ENCODE data around the gene NTRK2. TPM values are rescaled to one million over a fixed set of nuclear protein-coding genes. Genes with fewer than 3 reads are reported as not detected.

NTRK2 gene
- total RNA-seq, 4 donors from 2014 or later, result 2.6 to 8.5 (median 6.0) TPM

- no peaks in the 10 kb centered on the region for H3K27me3 ChIP-seq
- H3K4me1 ChIP-seq, result no peaks in the 10 kb centered on the region
- TF ChIP-seq CTCF (IDR thresholded peaks at IDR 0.05) (no peak), EP300 (IDR thresholded peaks at IDR 0.05) (no peak), POLR2A (IDR thresholded peaks at IDR 0.05) (no peak), POLR2AphosphoS5 (IDR thresholded peaks at IDR 0.05) (no peak)
- WGBS, 2 donors (ENCODE audit: low coverage in 1 of 2), result 75 to 93% methylated on average over 3 to 4 of the region's 4 CpGs
- H3K9me3 ChIP-seq, result no peaks in the 10 kb centered on the region
- H3K27ac ChIP-seq, result no peak overlapping the region
- no peak overlapping the region for H3K4me3 ChIP-seq
- ATAC-seq, result no peak
- H3K36me3 ChIP-seq, result no peaks in the 10 kb centered on the region
Measured at GRCh38 chr9:85054017-85054416, 384.5 kb downstream of the NTRK2 start.

GRCh38 chr9:85055506-85056202 lies 386.1 kb downstream of the NTRK2 start:
- Histone ChIP-seq H3K4me3 (no peak overlapping the region), H3K36me3 (no peaks in the 10 kb centered on the region), H3K27me3 (no peaks in the 10 kb centered on the region), H3K27ac (no peak overlapping the region), H3K9me3 (no peaks in the 10 kb centered on the region), H3K4me1 (no peaks in the 10 kb centered on the region)
- 70 to 88% methylated on average over 2 of the region's 2 CpGs for WGBS, 2 donors (ENCODE audit: low coverage in 1 of 2)
- TF ChIP-seq EP300 (IDR thresholded peaks at IDR 0.05) (no peak), POLR2AphosphoS5 (IDR thresholded peaks at IDR 0.05) (no peak), POLR2A (IDR thresholded peaks at IDR 0.05) (no peak), CTCF (IDR thresholded peaks at IDR 0.05) (no peak)
- no peak for ATAC-seq

GRCh38 chr9:85056203-85056572 lies 386.7 kb downstream of the NTRK2 start:
- Histone ChIP-seq H3K36me3 (no peaks in the 10 kb centered on the region), H3K9me3 (no peaks in the 10 kb centered on the region), H3K27me3 (peaks cover 3% of the 10 kb centered on the region), H3K4me3 (no peak overlapping the region), H3K27ac (no peak overlapping the region), H3K4me1 (no peaks in the 10 kb centered on the region)
- TF ChIP-seq POLR2AphosphoS5 (IDR thresholded peaks at IDR 0.05) (no peak), EP300 (IDR thresholded peaks at IDR 0.05) (no peak), POLR2A (IDR thresholded peaks at IDR 0.05) (no peak), CTCF (IDR thresholded peaks at IDR 0.05) (no peak)
- no peak for ATAC-seq
- 66 to 80% methylated on average over 3 of the region's 3 CpGs for WGBS, 2 donors (ENCODE audit: low coverage in 1 of 2)

- no peak overlapping the region for H3K27ac ChIP-seq
- H3K36me3 ChIP-seq, result no peaks in the 10 kb centered on the region
- H3K27me3 ChIP-seq, result peaks cover 15% of the 10 kb centered on the region
- 80% methylated on average over 1 of the region's 1 CpG for WGBS, 2 donors (ENCODE audit: low coverage in 1 of 2)
- H3K9me3 ChIP-seq, result no peaks in the 10 kb centered on the region
- no peak overlapping the region for H3K4me3 ChIP-seq
- no peaks in the 10 kb centered on the region for H3K4me1 ChIP-seq
- ATAC-seq, result no peak
- TF ChIP-seq EP300 (IDR thresholded peaks at IDR 0.05) (no peak), CTCF (IDR thresholded peaks at IDR 0.05) (no peak), POLR2A (IDR thresholded peaks at IDR 0.05) (no peak), POLR2AphosphoS5 (IDR thresholded peaks at IDR 0.05) (no peak)
Measured at GRCh38 chr9:85061969-85062368, 392.4 kb downstream of the NTRK2 start.

- TF ChIP-seq CTCF (IDR thresholded peaks at IDR 0.05) (no peak), POLR2A (IDR thresholded peaks at IDR 0.05) (no peak), POLR2AphosphoS5 (IDR thresholded peaks at IDR 0.05) (no peak), EP300 (IDR thresholded peaks at IDR 0.05) (no peak)
- no peak overlapping the region for H3K4me3 ChIP-seq
- no peaks in the 10 kb centered on the region for H3K36me3 ChIP-seq
- no peak overlapping the region for H3K27ac ChIP-seq
- no peaks in the 10 kb centered on the region for H3K4me1 ChIP-seq
- WGBS, 2 donors (ENCODE audit: low coverage in 1 of 2), result 49 to 60% methylated on average over 4 of the region's 4 CpGs
- ATAC-seq, result no peak
- H3K27me3 ChIP-seq, result peaks cover 15% of the 10 kb centered on the region
- no peaks in the 10 kb centered on the region for H3K9me3 ChIP-seq
Measured at GRCh38 chr9:85062385-85063022, 393.0 kb downstream of the NTRK2 start.

All from gastroesophageal sphincter (tissue), 4 donors.